GM21360 (cell line): ENCODE measurements around the gene MINAR1.

Source experiments
- ATAC-seq: cut with Tn5 transposase; IDR thresholded peaks from one replicate; pipeline ENCODE4 v1.9.1; 2021; ENCODE audit warnings: mild to moderate bottlenecking, moderate library complexity; ENCODE audit not compliant: unreplicated experiment

Gene MINAR1

GRCh38 chr15:79463043-79463780 is 31.1 kb downstream of the MINAR1 start:
- ATAC-seq: no peak

DNA sequence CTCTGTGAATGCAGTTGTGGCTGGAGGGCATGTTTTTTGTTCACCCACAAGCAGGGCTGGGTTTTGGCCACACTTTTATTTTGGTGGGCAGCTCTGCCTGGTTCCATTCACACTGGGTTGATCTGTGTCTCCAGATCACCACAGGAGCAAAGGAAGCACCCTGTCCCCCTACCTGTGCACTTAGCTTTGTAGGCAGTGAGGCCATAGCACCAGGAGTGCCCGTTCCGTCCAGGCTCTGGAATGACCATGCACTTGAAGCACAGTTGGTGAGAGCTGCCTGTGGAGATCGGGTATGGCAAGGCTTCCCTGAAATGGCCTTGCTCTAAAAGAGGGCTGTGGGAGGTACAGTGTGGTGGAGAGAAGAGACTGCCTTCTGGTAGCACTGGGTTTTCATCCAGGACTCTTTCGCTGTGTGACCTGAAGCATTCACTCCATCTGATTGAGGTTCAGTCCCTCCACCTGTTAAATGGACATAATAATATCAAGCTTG is 31.7 kb downstream of the MINAR1 start:
- ATAC-seq: no peak

GRCh38 chr15:79466488-79466887 is 34.4 kb downstream of the MINAR1 start:
- ATAC-seq: no peak

- no peak for ATAC-seq
Measured at GRCh38 chr15:79467865-79468586, 35.9 kb downstream of the MINAR1 start.

- ATAC-seq: no peak
Measured at GRCh38 chr15:79472446-79472845, 40.3 kb downstream of the MINAR1 start.

- no peak for ATAC-seq
Measured at GRCh38 chr15:79474252-79474651, 42.1 kb downstream of the MINAR1 start.

DNA sequence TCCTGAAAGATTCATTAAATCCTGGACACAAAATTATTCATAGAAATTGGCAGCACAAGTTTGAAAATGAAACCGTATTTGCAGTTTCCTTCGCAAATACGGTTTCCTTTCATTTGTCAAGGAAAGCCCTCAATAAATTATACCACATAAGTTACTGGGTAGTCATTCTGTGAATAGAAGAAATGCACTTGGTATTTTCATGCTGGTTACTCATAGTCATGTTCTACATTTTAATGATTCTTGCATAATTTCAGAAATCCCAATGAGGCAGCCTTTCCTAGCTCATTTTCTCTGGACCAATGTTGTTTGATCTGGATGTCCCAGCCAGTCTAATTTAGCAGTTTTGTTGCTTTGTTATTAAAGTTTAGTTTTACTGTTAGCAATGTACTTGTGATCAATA is 43.2 kb downstream of the MINAR1 start:
- ATAC-seq: no peak

GRCh38 chr15:79478108-79478507 is 46.0 kb downstream of the MINAR1 start:
- ATAC-seq: no peak

- no peak for ATAC-seq
Measured at GRCh38 chr15:79479616-79480015, 47.5 kb downstream of the MINAR1 start.

GRCh38 chr15:79481793-79482192 is 49.7 kb downstream of the MINAR1 start:
- no peak for ATAC-seq
